Stimulated activated CD8-positive, alpha-beta memory T cell treated with anti-CD3 and anti-CD28 coated beads, Interleukin-12 subunit alpha, Interleukin-12 subunit beta, amount 100 ng/mL, for 4 hours (primary cell): Measurements from ENCODE around the gene ENSA.
"Not testable (repeated sequence)": the region's sequence is repeated elsewhere in the genome, so short reads cannot be mapped to it uniquely, and the experiment has no call there.

Source experiments
- DNase-seq: peaks from one replicate; pipeline ENCODE4 v3.0.0-alpha.2; 2020; ENCODE audit warnings: low read depth

The ENSA gene

DNA sequence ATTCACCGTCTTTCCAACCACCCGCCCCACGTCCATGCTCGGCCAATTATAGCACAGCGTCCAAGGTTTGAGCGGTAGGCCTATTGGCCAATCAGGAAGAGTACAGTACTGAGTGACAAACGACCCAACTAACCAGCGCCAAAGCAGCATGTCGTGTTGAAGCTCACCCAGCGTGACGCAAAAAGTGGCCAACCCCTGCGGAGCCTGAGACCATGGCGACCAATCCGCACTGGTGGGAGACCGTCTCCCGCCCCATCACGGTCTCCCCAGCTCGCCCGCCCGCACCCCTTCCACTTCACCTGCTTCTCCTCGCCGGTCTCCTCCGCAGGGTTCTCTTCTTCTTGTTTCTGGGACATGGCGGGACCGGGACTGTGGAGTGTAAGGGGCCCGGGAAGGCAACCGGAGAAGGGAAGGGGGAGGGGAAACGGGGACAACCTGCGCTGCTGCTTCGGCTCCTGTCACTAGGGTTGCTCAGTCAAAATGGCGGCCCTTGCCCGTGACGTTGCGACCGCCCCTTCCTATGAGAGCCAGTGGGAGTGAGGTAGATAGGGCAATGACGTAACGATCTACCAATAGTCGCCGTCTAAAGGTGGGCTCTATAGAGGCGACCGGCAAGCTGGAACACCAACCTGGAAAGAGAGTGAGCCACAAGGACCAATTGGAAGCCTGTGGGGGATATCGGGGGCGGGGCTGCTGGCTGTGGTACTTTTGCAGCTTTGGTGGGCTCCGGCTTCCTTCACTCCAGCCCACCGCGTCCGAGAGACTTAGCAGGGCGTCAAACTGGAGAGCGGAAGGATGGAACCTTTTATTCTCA lies at the start of gene ENSA:
ENSA (minus strand) TSS at position 498 of the 814 bp plus-strand sequence; CDS start at position 356, 142 bp downstream.
- peak; percentile 90 for DNase-seq

DNA sequence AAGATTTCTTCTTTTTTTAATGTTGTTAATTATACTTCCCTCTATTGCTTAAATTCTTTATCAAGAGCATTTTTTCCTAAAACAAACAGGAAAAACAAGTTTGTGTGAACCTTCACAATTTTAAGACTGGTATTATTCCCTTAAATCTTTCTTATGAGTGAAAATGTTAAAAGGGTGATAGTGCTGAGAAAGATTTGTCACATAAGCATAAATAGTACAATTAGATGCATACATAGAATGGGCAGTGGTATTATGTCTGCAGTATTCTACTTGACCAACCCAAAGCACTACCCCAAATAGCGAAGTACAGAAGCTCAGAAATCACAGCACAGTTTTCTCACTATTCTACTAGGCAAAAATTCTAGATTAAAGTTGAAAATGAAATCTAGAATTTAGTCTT lies 49.6 kb upstream of the ENSA start:
- no peak for DNase-seq

GRCh38 chr1:150674881-150675280 lies 45.5 kb upstream of the ENSA start:
- DNase-seq = no peak

- DNase-seq = no peak
These were observed 33.9 kb upstream of the ENSA start for GRCh38 chr1:150663321-150663720.

DNA sequence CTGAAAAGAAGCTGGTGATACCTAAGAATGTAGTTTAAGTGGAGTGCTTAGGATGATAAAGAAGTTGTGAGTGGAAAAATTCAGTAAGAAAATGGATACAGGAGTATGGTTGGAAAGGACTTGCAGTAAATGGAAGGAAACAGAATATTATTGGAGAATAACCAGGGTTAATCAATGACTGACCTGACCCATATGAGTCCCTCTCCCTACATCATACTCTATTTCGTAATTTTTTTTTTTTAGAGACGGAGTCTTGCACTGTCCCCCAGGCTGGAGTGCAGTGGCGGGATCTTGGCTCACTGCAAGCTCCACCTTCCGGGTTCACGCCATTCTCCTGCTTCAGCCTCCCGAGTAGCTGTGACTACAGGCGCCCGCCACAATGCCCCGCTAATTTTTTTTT lies 33.4 kb upstream of the ENSA start:
- DNase-seq = no peak

- DNase-seq = no peak
These were observed 31.7 kb upstream of the ENSA start for GRCh38 chr1:150661156-150661555.

DNA sequence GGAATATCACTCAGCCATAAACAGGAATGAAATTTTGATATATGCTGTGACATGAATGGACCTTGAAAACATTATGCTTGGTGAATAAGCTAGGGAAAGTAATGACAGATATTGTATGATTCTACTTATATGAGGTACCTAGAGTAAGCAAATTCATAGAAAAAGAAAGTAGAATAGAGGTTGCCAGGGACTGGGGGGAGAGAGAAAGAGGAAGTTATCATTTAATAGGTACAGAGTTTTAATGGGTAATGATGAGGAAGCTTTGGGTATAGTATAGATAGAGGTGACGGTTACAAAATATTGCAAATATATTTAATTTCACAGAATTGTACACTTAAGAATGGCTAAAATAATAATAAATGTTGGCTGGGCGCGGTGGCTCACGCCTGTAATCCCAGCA lies 31.2 kb upstream of the ENSA start:
- DNase-seq = no peak

GRCh38 chr1:150657064-150657463 lies 27.7 kb upstream of the ENSA start:
- DNase-seq = not testable (repeated sequence)

- DNase-seq = not testable (repeated sequence)
These were observed 25.2 kb upstream of the ENSA start for GRCh38 chr1:150654635-150655034.

- DNase-seq = no peak
These were observed 20.8 kb upstream of the ENSA start for GRCh38 chr1:150650193-150650592.

DNA sequence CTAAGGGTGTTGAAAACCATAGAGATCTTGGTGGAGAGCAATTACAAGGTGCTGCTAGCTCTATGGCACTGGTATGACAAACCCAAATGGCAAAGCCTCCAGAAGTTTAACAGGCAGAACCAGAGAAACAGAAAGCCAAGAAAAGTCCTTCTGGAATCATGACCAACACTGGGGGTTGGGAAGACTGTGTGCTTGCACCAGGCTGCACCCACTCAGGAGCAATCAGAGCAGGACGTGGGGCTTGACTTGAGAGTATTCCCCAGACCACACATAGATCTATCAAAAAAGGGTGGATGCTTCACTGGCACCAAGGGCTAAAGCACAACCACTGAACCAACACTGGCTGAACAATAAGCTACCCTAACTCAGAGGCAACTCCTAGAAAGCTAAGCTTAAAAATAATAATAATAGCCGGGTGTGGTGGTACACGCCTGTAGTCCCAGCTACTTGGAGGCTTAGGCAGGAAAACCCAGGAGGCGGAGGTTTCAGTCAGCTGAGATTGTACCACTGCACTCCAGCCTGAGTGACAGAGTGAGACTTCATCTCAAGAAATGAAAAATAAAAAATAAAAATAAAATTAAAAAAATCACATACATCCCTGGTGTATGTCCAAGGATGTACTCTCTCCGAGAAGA lies 20.1 kb upstream of the ENSA start:
- no peak for DNase-seq

DNA sequence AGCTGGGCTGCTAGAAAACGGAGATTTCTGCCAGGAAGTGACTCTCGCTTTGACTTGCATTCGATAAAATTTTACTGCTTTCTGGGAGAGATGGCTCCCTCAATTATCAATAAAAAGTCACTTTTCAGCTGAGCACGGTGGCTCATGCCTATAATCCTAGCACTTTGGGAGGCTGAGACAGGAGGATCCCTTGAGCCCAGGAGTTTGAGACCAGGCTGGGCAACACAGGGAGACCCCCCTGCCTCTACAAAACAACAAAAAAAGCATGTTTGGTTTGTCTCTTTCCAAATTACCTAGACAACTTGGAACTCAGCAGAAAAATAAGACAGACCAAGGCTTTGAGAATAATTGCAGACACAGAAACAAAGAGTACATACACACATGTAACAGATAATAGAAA lies 12.9 kb upstream of the ENSA start:
- DNase-seq = no peak

- not testable (repeated sequence) for DNase-seq
These were observed 11.9 kb upstream of the ENSA start for GRCh38 chr1:150641126-150641815.

- DNase-seq = not testable (repeated sequence)
These were observed 9.0 kb upstream of the ENSA start for GRCh38 chr1:150638430-150638829.

DNA sequence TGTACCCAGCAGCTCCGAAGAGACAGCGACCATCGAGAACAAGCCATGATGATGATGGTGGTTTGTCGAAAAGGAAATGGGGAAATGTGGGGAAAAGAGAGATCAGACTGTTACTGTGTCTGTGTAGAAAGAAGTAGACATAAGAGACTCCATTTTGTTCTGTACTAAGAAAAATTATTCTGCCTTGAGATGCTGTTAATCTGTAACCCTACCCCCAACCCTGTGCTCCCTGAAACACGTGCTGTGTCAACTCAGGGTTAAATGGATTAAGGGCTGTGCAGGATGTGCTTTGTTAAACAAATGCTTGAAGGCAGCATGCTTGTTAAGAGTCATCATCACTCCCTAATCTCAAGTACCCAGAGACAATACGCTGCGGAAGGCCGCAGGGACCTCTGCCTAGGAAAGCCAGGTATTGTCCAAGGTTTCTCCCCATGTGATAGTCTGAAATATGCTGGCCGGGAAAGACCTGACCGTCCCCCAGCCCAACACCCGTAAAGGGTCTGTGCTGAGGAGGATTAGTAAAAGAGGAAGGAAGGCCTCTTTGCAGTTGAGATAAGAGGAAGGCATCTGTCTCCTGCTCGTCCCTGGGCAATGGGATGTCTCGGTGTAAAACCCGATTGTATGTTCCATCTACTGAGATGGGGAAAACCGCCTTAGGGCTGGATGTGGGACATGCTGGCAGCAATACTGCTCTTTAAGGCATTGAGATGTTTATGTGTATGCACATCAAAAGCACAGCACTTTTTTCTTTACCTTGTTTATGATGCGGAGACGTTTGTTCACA lies 5.6 kb upstream of the ENSA start:
- not testable (repeated sequence) for DNase-seq

GRCh38 chr1:150628766-150629114 lies 672 bp downstream of the ENSA start:
- DNase-seq = no peak

GRCh38 chr1:150627826-150628410 lies 1.5 kb downstream of the ENSA start:
- DNase-seq = no peak

- DNase-seq = no peak
These were observed 3.3 kb downstream of the ENSA start for GRCh38 chr1:150626150-150626549.

- DNase-seq = not testable (repeated sequence)
These were observed 4.9 kb downstream of the ENSA start for GRCh38 chr1:150624546-150624945.

DNA sequence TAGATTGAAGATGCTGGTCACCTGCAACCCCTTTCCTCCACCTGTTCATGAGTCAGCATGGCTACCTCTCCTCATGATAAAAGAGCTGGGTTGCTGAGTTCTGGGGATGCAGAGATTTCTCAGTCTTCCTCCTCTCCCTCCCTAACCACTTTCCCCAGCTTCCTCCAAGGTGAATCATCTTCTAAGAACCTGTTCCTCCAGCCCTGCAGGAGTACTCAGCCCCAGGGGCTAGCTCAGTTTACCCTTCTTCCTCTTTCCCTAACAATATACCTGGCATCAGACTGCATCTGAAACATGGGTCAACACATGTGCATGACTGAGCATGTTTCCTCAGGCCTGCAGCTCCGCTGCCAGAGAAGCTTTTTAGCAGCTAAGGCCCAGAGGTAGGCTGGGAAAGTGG lies 5.3 kb downstream of the ENSA start:
- not testable (repeated sequence) for DNase-seq

DNA sequence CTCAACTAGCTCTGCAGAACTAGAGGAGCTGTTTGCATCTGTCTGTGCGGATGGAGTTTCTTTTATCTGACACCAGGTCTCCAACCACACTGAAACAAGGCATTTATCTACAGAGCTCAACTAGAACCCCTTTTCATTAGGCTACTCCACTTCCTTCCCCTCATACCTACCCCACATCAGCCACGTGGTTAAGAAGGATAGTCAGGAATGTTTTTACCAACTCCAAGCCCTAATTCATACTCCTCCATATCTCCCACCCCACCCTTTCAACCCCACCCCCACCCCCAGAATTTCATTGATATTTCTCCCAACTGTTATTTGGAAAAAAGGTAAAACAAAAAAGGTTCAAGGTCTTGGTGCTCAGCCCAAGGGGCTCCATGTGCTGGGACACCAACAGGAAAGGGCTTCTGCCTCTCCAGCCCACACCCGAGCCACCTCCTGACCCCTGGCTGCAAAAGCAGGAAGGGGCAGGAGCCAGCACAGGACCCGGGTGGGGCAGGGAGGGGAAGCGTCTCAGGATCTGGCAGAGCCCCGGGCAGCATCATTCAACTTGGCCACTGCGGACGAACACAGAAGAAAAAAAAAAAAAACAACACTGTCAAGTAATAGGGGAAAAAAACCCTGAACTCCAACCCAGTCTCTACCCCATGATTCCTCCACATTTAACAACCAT lies 7.0 kb downstream of the ENSA start:
- no peak for DNase-seq
